SK-N-SH (cell line): ENCODE results near the gene CUEDC1.

Experiments
- CTCF ChIP-seq: fragments of 200-600 bp; sonication (generic); IDR thresholded peaks from 2 replicates; pipeline ENCODE4 v1.6.1; 2017; ENCODE audit warnings: antibody characterized with exemption, mild to moderate bottlenecking, moderate library complexity
- ELF1 ChIP-seq: IDR thresholded peaks from 2 replicates; pipeline ENCODE4 v1.4.0; 2012
- EP300 ChIP-seq, 2 experiments: IDR thresholded peaks; 2 replicates each; pipeline versions ENCODE4 v1.4.0 to v1.6.1; 2012; ENCODE audit warnings: borderline replicate concordance in 1 of 2, low read depth in 1 of 2, low read length in 1 of 2
- EZH2phosphoT487 ChIP-seq: fragments of 200-600 bp; sonication (generic); IDR thresholded peaks from 2 replicates; pipeline ENCODE4 v1.6.1; 2017; ENCODE audit warnings: low read depth, mixed run types, mild to moderate bottlenecking, antibody characterized with exemption, moderate library complexity, borderline replicate concordance
- FOXM1 ChIP-seq: IDR thresholded peaks from 2 replicates; pipeline ENCODE4 v1.4.0; 2012; ENCODE audit warnings: low read depth, mild to moderate bottlenecking
- GABPA ChIP-seq: IDR thresholded peaks from 2 replicates; pipeline ENCODE4 v1.4.0; 2012; ENCODE audit warnings: low read depth, mild to moderate bottlenecking
- IRF3 ChIP-seq: fragments of 150-350 bp; IDR thresholded peaks from 2 replicates; pipeline ENCODE4 v1.6.1; 2016; ENCODE audit warnings: mild to moderate bottlenecking, low read depth, low read length
- JUND ChIP-seq: IDR thresholded peaks from 2 replicates; pipeline ENCODE4 v1.4.0; 2012
- MAX ChIP-seq: IDR thresholded peaks from 2 replicates; pipeline ENCODE4 v1.4.0; 2012; ENCODE audit warnings: low read depth
- MXI1 ChIP-seq: IDR thresholded peaks from 2 replicates; pipeline ENCODE4 v1.6.1; 2012; ENCODE audit warnings: mild to moderate bottlenecking, low read depth, low read length, improper control_type of control experiment
- NRF1 ChIP-seq: IDR thresholded peaks from 2 replicates; pipeline ENCODE4 v1.6.1; 2012; ENCODE audit warnings: low read depth, mild to moderate bottlenecking, low read length
- POLR2AphosphoS5 ChIP-seq: IDR thresholded peaks from 2 replicates; pipeline ENCODE4 v1.6.1; 2012; ENCODE audit warnings: low read depth, low read length
- TAF1 ChIP-seq: IDR thresholded peaks from 2 replicates; pipeline ENCODE4 v1.6.1; 2012; ENCODE audit warnings: low read depth, mild to moderate bottlenecking, low read length, moderate library complexity, borderline replicate concordance
- USF2 ChIP-seq: fragments of 150-350 bp; IDR thresholded peaks from 2 replicates; pipeline ENCODE4 v1.6.1; 2017; ENCODE audit warnings: antibody characterized with exemption, low read length, low read depth, borderline replicate concordance

- no peak for TF ChIP-seq POLR2AphosphoS5
- no peak for TF ChIP-seq MXI1
- TF ChIP-seq TAF1: no peak
- TF ChIP-seq USF2: no peak
- TF ChIP-seq MAX: no peak
- no peak for TF ChIP-seq ELF1
- no peak for TF ChIP-seq JUND
- no peak for TF ChIP-seq CTCF
- TF ChIP-seq NRF1: no peak
- TF ChIP-seq GABPA: no peak
- no peak for TF ChIP-seq EP300 (IDR thresholded peaks at IDR 0.05; ENCODE audit: borderline replicate concordance in 1 of 2, low read depth in 1 of 2, low read length in 1 of 2)
- TF ChIP-seq FOXM1: no peak
- TF ChIP-seq EZH2phosphoT487: no peak
- no peak for TF ChIP-seq IRF3
Measured at GRCh38 chr17:57819867-57820266, 135.3 kb downstream of the CUEDC1 start.
